Activated naive CD4-positive, alpha-beta T cell treated with Interleukin-2 at 50 U/mL for 16 hours (primary cell): ENCODE measurements around the gene DAPK2.

Source experiments
- DNase-seq: peaks from one replicate; pipeline ENCODE4 v3.0.0-alpha.2; 2020

Gene DAPK2

GRCh38 chr15:63994073-63994600 lies 52.1 kb downstream of the DAPK2 start:
- DNase-seq, result no peak

GRCh38 chr15:63992300-63992699 lies 54.0 kb downstream of the DAPK2 start:
- no peak for DNase-seq

GRCh38 chr15:63991706-63992105 lies 54.6 kb downstream of the DAPK2 start:
- DNase-seq, result no peak

GRCh38 chr15:63990454-63990853 lies 55.8 kb downstream of the DAPK2 start:
- no peak for DNase-seq

- DNase-seq, result no peak
Observed at GRCh38 chr15:63987796-63988378, 58.4 kb downstream of the DAPK2 start.

GRCh38 chr15:63986751-63987341 lies 59.4 kb downstream of the DAPK2 start:
- no peak for DNase-seq

GRCh38 chr15:63986185-63986680 lies 60.1 kb downstream of the DAPK2 start:
- DNase-seq, result no peak

- DNase-seq, result no peak
Observed at GRCh38 chr15:63985221-63986184, 60.8 kb downstream of the DAPK2 start.

- no peak for DNase-seq
Observed at GRCh38 chr15:63984331-63984730, 62.0 kb downstream of the DAPK2 start.

GRCh38 chr15:63983061-63983711 lies 63.1 kb downstream of the DAPK2 start:
- no peak for DNase-seq

- no peak for DNase-seq
Observed at GRCh38 chr15:63982381-63982854, 63.9 kb downstream of the DAPK2 start.

GRCh38 chr15:63981596-63982320 lies 64.5 kb downstream of the DAPK2 start:
- DNase-seq, result no peak

GRCh38 chr15:63979262-63979793 lies 67.0 kb downstream of the DAPK2 start:
- no peak for DNase-seq

- DNase-seq, result no peak
Observed at GRCh38 chr15:63978511-63979261, 67.6 kb downstream of the DAPK2 start.

- DNase-seq, result no peak
Observed at GRCh38 chr15:63977119-63977518, 69.2 kb downstream of the DAPK2 start.

- no peak for DNase-seq
Observed at GRCh38 chr15:63974021-63974420, 72.3 kb downstream of the DAPK2 start.

GRCh38 chr15:63973212-63974009 lies 72.9 kb downstream of the DAPK2 start:
- no peak for DNase-seq

- no peak for DNase-seq
Observed at GRCh38 chr15:63972801-63973200, 73.5 kb downstream of the DAPK2 start.

- no peak for DNase-seq
Observed at GRCh38 chr15:63971904-63972303, 74.4 kb downstream of the DAPK2 start.

GRCh38 chr15:63971427-63971805 lies 74.9 kb downstream of the DAPK2 start:
- peak; percentile 65 for DNase-seq
